ENCODE measurements around the gene AHRR.
"Not testable (repeated sequence)": the region's sequence is repeated elsewhere in the genome, so short reads cannot be mapped to it uniquely, and the experiment has no call there.

DNA sequence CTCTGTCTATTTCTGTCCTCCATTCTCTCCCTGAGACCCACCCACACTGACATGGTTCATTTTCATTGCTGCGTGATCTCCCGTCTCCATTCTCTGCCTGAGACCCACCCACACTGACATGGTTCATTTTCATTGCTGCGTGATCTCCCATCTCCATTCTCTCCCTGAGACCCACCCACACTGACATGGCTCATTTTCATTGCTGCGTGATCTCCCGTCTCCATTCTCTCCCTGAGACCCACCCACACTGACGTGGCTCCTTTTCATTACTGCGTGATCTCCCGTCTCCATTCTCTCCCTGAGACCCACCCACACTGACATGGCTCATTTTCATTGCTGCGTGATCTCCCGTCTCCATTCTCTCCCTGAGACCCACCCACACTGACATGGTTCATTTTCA is 30.2 kb upstream of the AHRR start:
- TF ChIP-seq GABPA (IDR thresholded peaks at IDR 0.05; ENCODE audit: low read depth); CBFB (IDR thresholded peaks at IDR 0.05; ENCODE audit: low read depth); JUND (IDR thresholded peaks at IDR 0.05; ENCODE audit: low read depth, low read length); HDAC6 (IDR thresholded peaks at IDR 0.05; ENCODE audit: unreplicated experiment); RAD21 (IDR thresholded peaks at IDR 0.05; ENCODE audit: insufficient read depth, low read depth, low read length); MEF2B (IDR thresholded peaks at IDR 0.05; ENCODE audit: partially characterized antibody, poor library complexity, severe bottlenecking); BCL11A (IDR thresholded peaks at IDR 0.05; ENCODE audit: low read depth, low read length); FOS (IDR thresholded peaks at IDR 0.05; ENCODE audit: borderline replicate concordance, extremely low read depth, insufficient read length); POLR2A (IDR thresholded peaks at IDR 0.05; ENCODE audit: low read depth, low read length); IKZF2 (IDR thresholded peaks at IDR 0.05); POLR2AphosphoS5 (IDR thresholded peaks at IDR 0.05; ENCODE audit: low read length): not testable (repeated sequence)
- TF ChIP-seq, protein P1, sequence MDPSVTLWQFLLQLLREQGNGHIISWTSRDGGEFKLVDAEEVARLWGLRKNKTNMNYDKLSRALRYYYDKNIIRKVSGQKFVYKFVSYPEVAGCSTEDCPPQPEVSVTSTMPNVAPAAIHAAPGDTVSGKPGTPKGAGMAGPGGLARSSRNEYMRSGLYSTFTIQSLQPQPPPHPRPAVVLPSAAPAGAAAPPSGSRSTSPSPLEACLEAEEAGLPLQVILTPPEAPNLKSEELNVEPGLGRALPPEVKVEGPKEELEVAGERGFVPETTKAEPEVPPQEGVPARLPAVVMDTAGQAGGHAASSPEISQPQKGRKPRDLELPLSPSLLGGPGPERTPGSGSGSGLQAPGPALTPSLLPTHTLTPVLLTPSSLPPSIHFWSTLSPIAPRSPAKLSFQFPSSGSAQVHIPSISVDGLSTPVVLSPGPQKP (IDR thresholded peaks at IDR 0.05; ENCODE audit: low read depth, low read length) = not testable (repeated sequence)
- TF ChIP-seq, protein P2, sequence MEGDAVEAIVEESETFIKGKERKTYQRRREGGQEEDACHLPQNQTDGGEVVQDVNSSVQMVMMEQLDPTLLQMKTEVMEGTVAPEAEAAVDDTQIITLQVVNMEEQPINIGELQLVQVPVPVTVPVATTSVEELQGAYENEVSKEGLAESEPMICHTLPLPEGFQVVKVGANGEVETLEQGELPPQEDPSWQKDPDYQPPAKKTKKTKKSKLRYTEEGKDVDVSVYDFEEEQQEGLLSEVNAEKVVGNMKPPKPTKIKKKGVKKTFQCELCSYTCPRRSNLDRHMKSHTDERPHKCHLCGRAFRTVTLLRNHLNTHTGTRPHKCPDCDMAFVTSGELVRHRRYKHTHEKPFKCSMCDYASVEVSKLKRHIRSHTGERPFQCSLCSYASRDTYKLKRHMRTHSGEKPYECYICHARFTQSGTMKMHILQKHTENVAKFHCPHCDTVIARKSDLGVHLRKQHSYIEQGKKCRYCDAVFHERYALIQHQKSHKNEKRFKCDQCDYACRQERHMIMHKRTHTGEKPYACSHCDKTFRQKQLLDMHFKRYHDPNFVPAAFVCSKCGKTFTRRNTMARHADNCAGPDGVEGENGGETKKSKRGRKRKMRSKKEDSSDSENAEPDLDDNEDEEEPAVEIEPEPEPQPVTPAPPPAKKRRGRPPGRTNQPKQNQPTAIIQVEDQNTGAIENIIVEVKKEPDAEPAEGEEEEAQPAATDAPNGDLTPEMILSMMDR (IDR thresholded peaks at IDR 0.05 in 2 of 3, conservative IDR thresholded peaks at IDR 0.05 in 1 of 3; ENCODE audit: control insufficient read depth in 2 of 3, extremely low read depth in 1 of 3, insufficient read depth in 1 of 3, low read depth in 3 of 3, low read length in 3 of 3) = not testable (repeated sequence)

Data from GM12878 (cell line).